SHP77 treated with DMSO at 0.1 percent for 48 hours (cell line): ENCODE results near the gene CEMIP.

Experiments
- DNase-seq: peaks from one replicate; lab custom pipeline; 2025; lab: John Stamatoyannopoulos, UW

CEMIP gene

DNA sequence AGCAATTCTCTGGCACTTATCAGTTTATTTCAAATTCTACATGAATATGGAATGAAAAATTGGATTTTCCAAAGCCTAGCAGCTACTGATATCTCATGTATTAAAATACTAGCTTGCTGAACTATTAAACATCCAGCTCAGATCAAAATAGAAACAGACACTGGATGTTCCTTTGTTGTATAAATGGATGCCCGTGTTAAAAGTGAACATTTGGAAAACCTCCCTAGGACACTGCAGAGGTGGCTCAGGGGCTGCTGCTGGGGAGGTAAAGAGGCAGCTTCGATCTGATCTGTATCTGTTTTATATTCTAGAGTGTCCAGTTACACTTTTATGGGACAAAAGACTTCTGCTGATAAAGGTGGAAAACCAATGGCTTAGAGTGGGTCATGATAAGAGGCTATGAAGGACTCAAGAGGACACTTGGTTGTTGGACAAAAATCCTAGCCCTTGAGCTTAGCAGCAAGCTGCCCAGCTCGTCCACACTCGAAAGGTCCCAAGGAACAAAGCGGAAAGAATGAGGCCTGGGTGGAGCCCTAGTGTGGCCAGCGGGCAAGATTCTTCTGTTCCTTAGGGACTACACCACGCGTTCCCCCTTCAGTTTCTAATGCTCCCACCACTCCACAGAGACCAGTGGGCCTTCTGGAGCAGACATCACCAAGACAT is 200.5 kb downstream of the CEMIP start:
- no peak for DNase-seq

DNA sequence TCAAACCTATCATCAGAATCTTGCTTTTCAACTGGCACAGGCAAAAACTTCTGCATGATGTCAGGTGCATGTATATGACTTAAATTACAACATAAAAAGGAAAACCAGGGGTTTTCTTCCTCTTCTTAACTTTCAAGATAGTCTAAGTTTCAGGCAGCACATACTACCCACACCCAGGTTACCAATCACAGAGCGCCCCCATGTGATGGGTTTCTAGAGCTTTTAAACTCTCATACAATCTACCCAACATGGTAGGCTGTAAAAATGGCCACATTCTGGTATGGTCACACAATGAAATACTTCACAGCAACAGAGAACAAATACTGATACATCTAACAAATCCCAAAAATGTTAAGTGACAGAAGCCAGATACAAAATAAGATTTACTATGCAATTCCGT is 203.0 kb downstream of the CEMIP start:
- no peak for DNase-seq

DNA sequence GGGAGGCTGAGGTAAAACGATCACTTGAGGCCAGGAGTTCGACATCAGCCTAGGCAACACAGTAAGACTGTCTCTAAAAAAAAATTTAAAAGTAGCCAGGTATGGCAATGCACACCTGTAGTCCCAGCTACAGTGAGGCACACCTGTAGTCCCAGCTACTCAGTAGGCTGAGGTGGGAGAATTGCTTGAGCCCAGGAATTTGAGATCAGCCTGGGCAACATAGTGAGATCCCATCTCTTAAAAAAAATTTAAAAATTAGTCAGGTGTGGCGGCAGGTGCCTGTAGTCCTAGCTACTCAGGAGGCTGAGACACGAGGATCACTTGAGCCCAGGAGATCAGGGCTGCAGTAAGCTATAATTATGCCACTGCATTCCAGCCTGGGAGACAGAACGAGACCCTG is 203.7 kb downstream of the CEMIP start:
- no peak for DNase-seq

DNA sequence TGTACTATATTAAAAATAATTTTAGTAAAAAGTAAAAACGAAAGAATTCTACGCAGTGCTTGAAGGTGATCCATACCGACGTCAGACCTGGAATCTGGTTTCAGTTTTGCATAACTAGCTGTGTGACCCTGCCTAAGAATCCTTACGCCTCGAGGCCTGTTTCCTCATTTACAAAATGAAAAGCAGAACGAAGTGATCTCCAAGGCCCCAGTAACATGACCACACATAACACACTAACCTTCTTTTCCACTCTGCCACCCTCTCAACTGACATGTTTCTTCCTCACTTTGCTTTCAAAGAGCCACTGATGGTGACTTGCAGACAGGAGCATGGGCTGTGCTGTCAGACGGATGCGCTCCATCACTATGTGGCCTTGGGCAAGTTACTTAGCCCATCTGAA is 205.7 kb downstream of the CEMIP start:
- DNase-seq = no peak

DNA sequence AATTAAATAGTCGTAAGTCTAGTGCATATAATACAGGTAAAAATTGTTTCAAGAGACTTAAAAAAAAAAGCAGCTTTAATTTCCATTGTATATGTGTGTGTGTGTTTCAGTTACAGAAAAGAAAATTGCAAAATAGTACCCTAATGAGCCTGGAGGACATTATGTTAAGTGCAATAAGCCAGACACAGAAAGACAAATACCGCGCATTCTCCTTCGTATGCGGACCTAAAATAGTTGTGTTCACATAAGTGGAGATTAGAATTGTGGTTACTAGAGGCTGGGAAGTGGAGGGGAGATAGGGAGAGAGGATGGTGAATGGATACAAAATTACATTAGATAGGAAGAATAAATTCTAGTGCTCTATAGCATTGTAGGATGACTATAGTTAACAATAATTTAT is 206.8 kb downstream of the CEMIP start:
- DNase-seq = no peak

DNA sequence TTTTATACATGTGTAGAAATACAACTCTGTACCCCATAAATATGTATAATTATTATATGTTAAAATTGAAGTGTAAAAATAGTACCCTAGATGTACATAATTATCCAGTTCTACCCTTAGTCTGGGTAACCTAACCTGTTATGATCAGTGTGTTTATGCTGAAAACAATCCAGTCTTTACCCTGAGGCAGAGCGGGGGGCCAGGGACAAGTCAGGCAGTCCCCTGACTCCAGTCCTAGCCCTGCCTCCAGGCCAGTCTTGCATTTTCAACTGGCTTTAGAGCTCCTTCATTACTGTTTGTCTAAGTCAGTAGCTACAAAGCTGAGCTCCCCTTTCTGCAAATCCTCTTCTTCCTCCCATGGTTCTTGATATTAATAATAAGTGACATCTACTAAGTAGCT is 207.3 kb downstream of the CEMIP start:
- no peak for DNase-seq

DNA sequence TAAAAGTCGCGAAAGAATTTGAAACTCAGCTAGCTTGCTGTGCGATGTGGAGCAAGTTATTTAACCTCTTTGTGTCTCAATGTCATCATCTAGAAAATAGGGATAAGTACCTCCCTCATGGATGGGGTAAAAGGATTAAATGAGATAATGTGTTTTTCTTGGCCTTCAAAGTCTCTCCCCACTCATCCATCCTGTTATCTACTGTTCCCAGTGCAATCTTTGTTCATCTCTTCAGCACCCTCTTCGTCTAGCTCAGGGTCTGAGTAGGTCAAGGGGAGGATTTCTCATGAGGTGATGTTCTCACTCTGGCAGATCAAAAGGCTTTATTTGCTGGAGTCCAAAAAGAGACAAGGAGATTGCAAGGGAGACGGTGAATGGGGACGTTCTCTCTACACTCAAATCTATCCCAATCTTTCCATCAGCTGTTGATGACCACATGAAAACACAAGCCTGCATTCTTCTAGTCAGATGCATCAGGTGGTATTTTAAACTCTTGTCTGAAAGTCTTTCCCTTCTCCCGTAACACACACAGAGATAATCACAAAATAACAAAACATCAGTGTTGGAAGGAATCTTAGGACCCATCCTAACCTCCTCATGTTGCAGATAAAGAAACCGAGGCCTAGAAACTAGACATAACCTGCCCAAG is 209.1 kb downstream of the CEMIP start:
- DNase-seq = no peak

DNA sequence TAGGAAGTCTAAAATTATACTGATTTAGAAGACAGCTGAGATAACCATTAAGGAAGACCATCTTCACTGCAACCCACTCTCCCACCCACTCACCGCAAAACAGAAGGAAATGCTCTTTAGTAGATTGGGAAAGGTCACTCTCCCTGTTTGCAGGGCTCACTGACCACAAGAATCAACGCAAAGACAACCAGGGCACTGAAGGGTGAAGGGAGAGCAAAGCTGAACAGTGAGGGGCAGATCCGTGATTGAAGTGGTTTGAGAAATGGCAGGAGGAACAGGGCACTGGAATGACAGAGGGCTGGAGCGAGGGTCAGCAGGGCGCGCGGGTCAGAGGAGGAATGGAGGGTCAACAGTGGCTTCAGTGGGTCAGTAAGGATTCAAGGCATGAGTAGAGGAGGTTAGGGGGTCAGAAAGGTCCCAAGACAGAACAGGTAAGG is 209.9 kb downstream of the CEMIP start:
- no peak for DNase-seq

DNA sequence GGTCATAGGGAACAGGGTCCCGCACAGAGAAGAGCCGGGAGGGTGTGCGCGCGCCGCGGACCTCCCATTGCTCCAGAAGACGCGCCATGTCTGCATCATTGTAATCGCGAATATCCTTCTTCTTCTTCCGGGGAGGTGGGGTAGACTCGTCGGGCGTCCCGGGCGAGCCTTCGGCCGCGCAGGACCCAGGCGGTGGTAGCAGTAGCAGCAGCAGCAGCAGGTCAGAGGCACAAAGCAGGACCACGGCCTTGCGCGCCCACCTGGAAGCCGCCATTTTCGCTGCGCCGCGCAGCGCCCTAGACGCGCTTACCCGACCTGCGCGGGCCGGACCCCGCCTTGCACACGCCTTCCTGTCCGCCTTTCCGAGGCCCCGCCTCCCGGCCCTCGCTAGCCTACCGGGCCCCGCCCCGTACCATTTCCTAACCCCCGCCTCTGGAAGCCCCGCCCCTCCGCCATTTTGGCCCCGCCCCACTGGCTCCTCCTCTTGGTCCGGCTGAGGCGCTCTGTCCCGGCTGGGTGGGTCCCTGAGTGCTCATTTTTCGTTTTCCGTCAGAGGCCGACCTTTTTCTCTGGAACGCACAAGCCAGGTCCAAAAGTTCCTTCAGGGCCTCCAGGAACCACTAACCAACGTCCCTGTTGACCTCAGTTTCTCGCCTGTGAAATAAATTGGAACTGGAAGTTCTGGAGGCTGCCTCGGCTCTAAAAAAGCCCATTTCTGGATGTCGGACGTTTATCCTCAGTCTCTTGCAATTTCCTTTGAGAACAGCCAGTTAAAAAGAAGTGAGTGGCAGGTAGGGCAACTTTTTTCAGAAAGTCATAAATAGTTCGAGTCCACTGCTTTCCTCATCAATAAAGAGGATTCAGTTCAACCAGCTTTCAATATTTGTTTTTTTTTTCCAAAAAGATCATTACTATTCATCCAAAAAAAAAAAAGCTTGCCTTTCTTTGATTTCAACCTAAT is 210.6 kb downstream of the CEMIP start, which contains the start of gene MESD:
Gene MESD, minus strand, starts transcription at position 302 of the 961 bp plus-strand sequence. Its CDS starts 28 bp downstream, at position 274.
- peak; percentile 73 for DNase-seq

DNA sequence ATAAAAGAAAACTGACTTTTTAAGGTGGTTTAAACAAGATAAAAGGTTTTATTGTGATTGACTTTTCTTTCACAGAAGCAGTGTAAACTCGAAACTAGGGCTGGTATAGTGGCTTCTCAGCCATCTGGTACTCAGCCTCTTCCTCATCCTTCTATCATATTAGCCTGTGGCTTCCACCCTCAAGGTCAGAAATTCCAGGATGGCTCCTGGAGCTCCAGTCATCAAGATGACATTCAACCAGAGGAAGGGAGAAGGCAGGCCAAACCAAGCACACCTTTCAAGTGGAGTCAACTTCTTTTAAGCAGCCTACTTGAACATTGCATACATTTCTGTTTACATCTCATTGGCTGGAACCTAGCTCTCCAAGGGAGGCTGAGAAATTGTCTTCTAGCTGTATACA is 211.8 kb downstream of the CEMIP start:
- DNase-seq = no peak

DNA sequence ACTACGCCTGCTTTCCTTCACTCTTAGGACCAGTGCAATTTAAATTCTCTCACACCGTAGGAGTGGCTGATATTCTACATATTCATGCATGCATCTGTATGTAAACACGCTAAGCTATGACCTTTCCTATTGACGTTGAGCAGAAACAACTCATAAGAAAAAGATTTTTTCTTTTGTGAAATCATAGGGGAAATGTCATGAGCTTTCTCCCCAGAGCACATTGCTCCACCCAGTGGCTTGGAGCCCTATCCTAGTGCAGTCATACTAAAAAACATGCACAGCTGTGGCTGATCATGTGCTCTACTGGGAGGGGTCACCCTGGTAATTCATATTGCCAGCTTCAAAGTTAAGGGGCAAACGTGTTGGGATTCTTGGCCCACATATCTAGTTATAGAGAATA is 212.3 kb downstream of the CEMIP start:
- no peak for DNase-seq

DNA sequence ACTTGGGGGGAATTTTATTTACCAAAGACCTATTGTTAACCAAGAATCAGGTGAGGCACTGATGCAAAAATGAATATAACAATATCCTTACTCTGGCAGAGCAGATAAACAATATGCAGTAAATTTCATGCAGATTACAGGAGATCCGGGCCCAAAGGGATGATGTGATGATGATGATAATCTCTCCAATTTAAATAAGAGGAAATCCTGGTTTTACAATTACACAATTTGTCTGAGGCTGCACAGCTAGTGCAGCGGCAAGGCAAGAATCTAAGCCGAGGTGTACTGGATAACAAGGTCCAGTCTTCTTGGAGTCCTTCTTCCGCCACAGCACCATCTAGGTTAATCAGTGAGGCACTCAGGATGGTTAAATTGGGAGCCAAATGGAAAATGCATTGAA is 212.8 kb downstream of the CEMIP start:
- no peak for DNase-seq

DNA sequence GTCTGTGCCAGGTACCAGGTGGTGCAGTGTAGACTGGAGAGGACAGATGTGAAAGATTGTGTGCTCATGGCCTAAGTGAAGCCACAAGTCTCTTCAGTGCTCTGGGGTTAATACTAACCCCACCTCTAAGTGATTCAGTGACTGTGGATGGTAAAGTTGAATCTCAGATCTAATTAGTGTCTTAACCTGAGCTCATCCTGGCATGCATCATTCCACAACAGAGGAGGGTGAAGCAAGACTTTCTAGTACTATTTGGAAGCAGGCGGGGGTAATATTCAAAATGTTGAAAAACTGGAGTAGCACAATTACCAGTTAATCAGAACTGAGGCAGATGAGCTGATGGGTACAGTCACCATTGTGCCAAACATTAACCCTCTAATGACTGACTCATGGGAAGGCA is 213.3 kb downstream of the CEMIP start:
- DNase-seq = no peak

DNA sequence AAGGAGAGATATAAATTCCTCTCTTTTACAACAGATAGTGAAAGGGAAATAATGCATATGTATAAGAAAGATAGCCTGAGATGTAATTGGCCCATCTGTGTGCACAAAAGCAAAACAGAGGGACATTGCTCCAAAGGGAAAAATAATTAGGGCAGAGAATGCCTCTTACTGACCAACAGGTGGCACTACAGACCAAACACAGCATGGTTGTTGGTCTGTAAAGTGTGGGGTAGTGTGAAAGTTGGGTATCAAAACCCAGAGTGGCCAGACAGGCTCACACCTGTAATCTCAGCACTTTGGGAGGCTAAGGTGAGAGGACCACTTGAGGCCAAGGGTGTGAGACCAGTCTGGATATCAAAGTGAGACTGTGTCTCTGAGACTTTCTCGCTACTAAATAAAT is 217.1 kb downstream of the CEMIP start:
- no peak for DNase-seq

DNA sequence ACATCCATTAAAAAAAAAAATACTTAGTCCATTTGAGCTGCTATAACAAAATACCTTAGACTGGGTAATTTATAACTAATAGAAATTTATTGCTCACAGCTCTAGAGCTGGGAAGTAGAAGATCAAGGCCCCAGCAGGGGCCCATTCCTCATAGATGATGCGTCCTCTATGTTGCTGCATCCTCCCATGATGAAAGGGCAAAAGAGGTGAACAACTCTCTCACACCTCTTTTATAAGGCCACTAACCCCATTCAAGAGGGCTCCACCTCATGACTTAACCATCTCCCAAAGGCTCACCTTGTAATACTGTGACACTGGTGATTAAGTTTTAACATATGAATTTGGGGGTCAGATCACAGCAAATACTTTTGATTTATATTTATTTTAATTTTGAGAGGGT is 218.5 kb downstream of the CEMIP start:
- no peak for DNase-seq

DNA sequence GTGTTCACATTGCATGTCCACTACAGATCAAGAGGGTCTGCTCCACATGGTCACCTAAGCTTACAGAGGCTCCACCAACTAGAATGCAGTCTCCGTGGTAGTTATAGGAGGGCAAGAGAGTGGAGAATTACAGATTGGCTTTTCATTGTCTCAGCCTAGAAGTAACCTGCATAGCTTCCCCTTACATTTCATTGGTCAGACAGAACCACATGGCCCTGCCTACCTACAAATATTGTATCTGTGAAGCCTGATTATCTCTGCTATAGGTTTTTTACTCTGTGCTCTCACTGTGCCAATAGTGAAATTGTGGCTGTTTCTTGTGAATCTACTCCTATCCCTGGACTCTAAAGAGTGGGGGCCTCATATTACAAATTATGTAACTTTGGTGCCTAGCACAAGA is 219.1 kb downstream of the CEMIP start:
- no peak for DNase-seq

DNA sequence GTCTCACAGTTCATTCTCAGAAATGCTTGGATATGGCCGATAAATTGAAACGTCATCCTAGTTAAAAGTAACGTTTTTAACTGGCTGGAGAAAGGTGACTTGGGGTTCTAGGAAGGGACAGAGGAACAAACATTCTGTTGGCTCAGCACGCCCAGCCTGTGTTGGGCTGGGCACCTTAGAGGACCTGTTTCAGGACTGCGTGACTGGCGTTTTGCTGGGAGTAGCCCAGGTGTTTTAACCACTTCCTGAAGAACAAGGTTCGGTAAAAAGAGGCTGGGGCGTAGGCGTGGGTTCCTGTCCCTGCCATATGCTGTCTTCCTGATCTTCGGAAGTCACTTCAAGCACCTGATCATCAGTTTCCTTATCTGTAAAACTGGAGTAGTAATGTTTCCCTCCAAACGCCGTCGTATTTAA is 220.5 kb downstream of the CEMIP start:
- no peak for DNase-seq

DNA sequence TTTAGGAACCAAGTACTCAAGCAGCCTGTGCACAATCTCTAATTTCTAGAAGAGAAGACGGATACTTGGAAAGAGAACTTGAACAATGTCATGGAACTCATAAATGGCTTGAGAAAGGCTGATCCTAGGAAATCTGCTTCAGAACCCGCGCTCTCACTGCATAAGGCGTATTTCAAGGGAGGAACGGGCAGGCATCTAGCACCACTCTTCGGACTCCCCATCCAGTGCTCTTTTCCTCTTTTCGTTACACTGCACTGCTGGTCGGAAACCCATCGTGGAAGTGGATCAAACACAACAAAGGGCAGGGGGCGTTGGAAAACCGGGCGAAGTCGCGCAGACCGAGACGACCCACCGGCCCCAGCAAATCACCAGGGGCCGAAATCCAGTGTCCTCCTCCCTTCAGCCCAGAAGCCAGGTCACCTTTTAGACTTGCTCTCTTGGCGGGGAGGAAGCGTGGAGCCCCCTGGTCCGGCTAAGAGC is 221.0 kb downstream of the CEMIP start:
- DNase-seq = no peak

DNA sequence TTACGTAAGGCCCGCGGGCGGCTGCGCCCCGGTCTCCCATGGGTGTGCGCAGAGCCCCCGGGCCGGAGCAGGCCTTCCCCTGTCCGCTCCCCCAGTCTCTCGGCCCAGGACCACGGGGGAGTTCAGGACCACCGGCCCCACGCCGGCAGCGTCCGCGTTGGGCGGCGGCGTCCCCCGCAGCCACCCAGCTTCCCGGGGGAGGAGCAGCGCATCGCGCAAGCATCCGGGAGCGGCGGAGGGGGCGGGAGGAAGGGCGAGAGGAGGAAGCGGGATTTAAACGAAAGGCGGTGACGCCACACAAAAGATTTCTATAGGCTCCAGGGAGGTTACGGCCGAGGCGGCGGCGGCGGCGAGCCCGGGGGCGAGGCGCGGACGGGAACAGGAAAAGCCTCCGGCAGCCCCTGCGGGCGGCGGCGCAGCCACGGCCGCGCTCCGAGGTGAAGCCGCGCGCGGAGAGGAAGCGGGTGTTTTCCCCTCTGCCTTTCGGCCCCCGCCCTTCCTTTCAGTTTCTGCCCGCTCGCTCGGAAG is 221.5 kb downstream of the CEMIP start, which contains the start of gene TLNRD1:
Gene TLNRD1, plus strand, starts transcription at position 300 of the 528 bp plus-strand sequence. CDS start 1,349 bp downstream, outside the sequence.
- peak; percentile 42 for DNase-seq
